Nephron (organoid): ENCODE data around the gene ABCC3.

ENCODE experiments used
- H3K27ac Mint-ChIP-seq, 3 experiments: 2 replicates each; pipeline ENCODE4 v1.8.0; 2020; ENCODE audit warnings: mixed read lengths in 3 of 3, mild to moderate bottlenecking in 2 of 3, moderate library complexity in 1 of 3
- H3K27me3 Mint-ChIP-seq: 2 replicates; pipeline ENCODE4 v1.8.0; 2021; ENCODE audit warnings: low read depth, mild to moderate bottlenecking, moderate library complexity, mixed read lengths
- H3K36me3 Mint-ChIP-seq: 2 replicates; pipeline ENCODE4 v1.8.0; 2020; ENCODE audit warnings: low read depth, mixed read lengths
- H3K4me1 Mint-ChIP-seq: 2 replicates; pipeline ENCODE4 v1.8.0; 2020; ENCODE audit warnings: mixed read lengths
- H3K4me3 Mint-ChIP-seq, 3 experiments: 2 replicates each; pipeline ENCODE4 v1.8.0; 2020; ENCODE audit warnings: mild to moderate bottlenecking in 3 of 3, mixed read lengths in 3 of 3, moderate library complexity in 2 of 3
- H3K9me3 Mint-ChIP-seq: 2 replicates; pipeline ENCODE4 v1.8.0; 2020; ENCODE audit warnings: mixed read lengths
- CTCF ChIP-seq, 3 experiments: fragments of 200-600 bp; sonication (generic); IDR thresholded peaks; one replicate each; pipeline ENCODE4 v1.5.0; 2021; ENCODE audit warnings: antibody characterized with exemption in 3 of 3; ENCODE audit not compliant: unreplicated experiment in 3 of 3

Gene ABCC3

GRCh38 chr17:50620858-50621257 is 13.8 kb upstream of the ABCC3 start:
- Mint-ChIP-seq H3K36me3 (peaks cover 17% of the 10 kb centered on the region), H3K9me3 (no peaks in the 10 kb centered on the region), H3K27ac (peak overlapping the region; percentile 28 to 86 (median 86)), H3K27me3 (peaks cover 9% of the 10 kb centered on the region), H3K4me3 (no peak overlapping the region), H3K4me1 (peaks cover 39% of the 10 kb centered on the region)
- peak in 2 of 3 experiments; percentile 25 for TF ChIP-seq CTCF (IDR thresholded peaks at IDR 0.05; ENCODE audit: unreplicated experiment in 3 of 3)

DNA sequence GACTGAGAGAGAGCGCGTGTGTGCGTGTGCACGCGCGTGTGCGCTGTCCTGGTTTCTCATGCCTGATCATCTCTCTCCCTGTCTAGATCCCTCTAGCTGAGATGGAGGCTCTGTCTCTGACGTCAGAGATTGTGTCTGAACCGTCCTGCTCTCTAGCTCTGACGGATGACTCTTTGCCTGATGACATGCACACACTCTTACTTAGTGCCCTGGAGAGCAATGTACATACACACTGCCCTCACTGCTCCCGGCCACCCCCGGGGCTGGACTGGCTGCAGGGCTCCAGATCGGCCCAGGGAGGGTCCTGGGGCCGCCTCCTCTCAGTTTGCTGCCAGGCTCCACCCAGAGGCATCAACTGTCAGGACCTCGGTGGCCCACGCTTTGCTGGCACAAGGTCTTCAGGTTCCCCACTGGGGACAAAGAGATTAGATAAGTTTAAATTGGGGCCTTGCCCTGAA is 13.1 kb upstream of the ABCC3 start:
- Mint-ChIP-seq H3K27me3 (peaks cover 9% of the 10 kb centered on the region), H3K36me3 (peaks cover 11% of the 10 kb centered on the region), H3K4me3 (no peak overlapping the region), H3K9me3 (no peaks in the 10 kb centered on the region), H3K4me1 (peaks cover 34% of the 10 kb centered on the region), H3K27ac (peak overlapping the region; percentile 47 to 86 (median 86))
- TF ChIP-seq CTCF (IDR thresholded peaks at IDR 0.05; ENCODE audit: unreplicated experiment in 3 of 3), result no peak

- no peak for TF ChIP-seq CTCF (IDR thresholded peaks at IDR 0.05; ENCODE audit: unreplicated experiment in 3 of 3)
- H3K27me3 Mint-ChIP-seq, result peaks cover 16% of the 10 kb centered on the region
- no peaks in the 10 kb centered on the region for H3K9me3 Mint-ChIP-seq
- peaks cover 1% of the 10 kb centered on the region for H3K36me3 Mint-ChIP-seq
- H3K4me3 Mint-ChIP-seq, result no peak overlapping the region
- peaks cover 55% of the 10 kb centered on the region for H3K4me1 Mint-ChIP-seq
- no peak overlapping the region for H3K27ac Mint-ChIP-seq
These were observed 10.3 kb upstream of the ABCC3 start for GRCh38 chr17:50624321-50624934.

GRCh38 chr17:50625032-50625871 is 9.4 kb upstream of the ABCC3 start:
- Mint-ChIP-seq H3K4me3 (no peak overlapping the region), H3K9me3 (no peaks in the 10 kb centered on the region), H3K4me1 (peaks cover 51% of the 10 kb centered on the region), H3K27ac (peak overlapping the region in 1 of 3 experiments; percentile 0), H3K27me3 (peaks cover 16% of the 10 kb centered on the region), H3K36me3 (no peaks in the 10 kb centered on the region)
- no peak for TF ChIP-seq CTCF (IDR thresholded peaks at IDR 0.05; ENCODE audit: unreplicated experiment in 3 of 3)

DNA sequence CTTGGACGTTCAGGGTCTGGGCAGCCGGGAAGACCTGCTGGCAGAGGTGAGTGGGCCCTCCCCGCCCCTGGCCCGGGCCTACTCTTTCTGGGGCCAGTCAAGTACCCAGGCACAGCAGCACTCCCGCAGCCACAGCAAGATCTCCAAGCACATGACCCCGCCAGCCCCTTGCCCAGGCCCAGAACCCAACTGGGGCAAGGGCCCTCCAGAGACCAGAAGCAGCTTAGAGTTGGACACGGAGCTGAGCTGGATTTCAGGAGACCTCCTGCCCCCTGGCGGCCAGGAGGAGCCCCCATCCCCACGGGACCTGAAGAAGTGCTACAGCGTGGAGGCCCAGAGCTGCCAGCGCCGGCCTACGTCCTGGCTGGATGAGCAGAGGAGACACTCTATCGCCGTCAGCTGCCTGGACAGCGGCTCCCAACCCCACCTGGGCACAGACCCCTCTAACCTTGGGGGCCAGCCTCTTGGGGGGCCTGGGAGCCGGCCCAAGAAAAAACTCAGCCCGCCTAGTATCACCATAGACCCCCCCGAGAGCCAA is 8.6 kb upstream of the ABCC3 start:
- Mint-ChIP-seq H3K27ac (peak overlapping the region in 2 of 3 experiments; percentile 0 to 35), H3K9me3 (no peaks in the 10 kb centered on the region), H3K4me1 (peaks cover 49% of the 10 kb centered on the region), H3K4me3 (no peak overlapping the region), H3K36me3 (no peaks in the 10 kb centered on the region), H3K27me3 (peaks cover 23% of the 10 kb centered on the region)
- peak; percentile 74 to 81 (median 81) for TF ChIP-seq CTCF (IDR thresholded peaks at IDR 0.05; ENCODE audit: unreplicated experiment in 3 of 3)
